Measurements from ENCODE around the gene TSSC4.

Gene TSSC4

GRCh38 chr11:2374456-2375201 lies 25.9 kb upstream of the TSSC4 start:
- no peak overlapping the region for H3K27ac ChIP-seq
- H3K4me1 ChIP-seq (ENCODE audit: control insufficient read depth in 1 of 2, insufficient read depth in 1 of 2, low read depth in 1 of 2, low read length in 1 of 2): peaks cover 6 to 9% of the 10 kb centered on the region in 2 experiments
- H3K4me3 ChIP-seq (ENCODE audit: low read depth in 1 of 2, low read length in 1 of 2): no peak overlapping the region
- H3K36me3 ChIP-seq: no peaks in the 10 kb centered on the region
- H3K9me3 ChIP-seq: no peaks in the 10 kb centered on the region
- H3K27me3 ChIP-seq: peaks cover 41% of the 10 kb centered on the region
- no peak for TF ChIP-seq CTCF (IDR thresholded peaks at IDR 0.05)

- peaks cover 46% of the 10 kb centered on the region for H3K27me3 ChIP-seq
- H3K36me3 ChIP-seq: no peaks in the 10 kb centered on the region
- no peak overlapping the region for H3K4me3 ChIP-seq (ENCODE audit: low read depth in 1 of 2, low read length in 1 of 2)
- no peak overlapping the region for H3K27ac ChIP-seq
- no peaks in the 10 kb centered on the region for H3K9me3 ChIP-seq
- H3K4me1 ChIP-seq (ENCODE audit: control insufficient read depth in 1 of 2, insufficient read depth in 1 of 2, low read depth in 1 of 2, low read length in 1 of 2): peaks cover 6 to 9% of the 10 kb centered on the region in 2 experiments
- TF ChIP-seq CTCF (IDR thresholded peaks at IDR 0.05): no peak
These were observed 25.2 kb upstream of the TSSC4 start for GRCh38 chr11:2375341-2375853.

- H3K27me3 ChIP-seq: peaks cover 53% of the 10 kb centered on the region
- peaks cover 6 to 9% of the 10 kb centered on the region in 2 experiments for H3K4me1 ChIP-seq (ENCODE audit: control insufficient read depth in 1 of 2, insufficient read depth in 1 of 2, low read depth in 1 of 2, low read length in 1 of 2)
- no peak overlapping the region for H3K27ac ChIP-seq
- no peaks in the 10 kb centered on the region for H3K36me3 ChIP-seq
- H3K4me3 ChIP-seq (ENCODE audit: low read depth in 1 of 2, low read length in 1 of 2): no peak overlapping the region
- no peaks in the 10 kb centered on the region for H3K9me3 ChIP-seq
- no peak for TF ChIP-seq CTCF (IDR thresholded peaks at IDR 0.05)
These were observed 24.5 kb upstream of the TSSC4 start for GRCh38 chr11:2375964-2376551.

- no peak for TF ChIP-seq CTCF (IDR thresholded peaks at IDR 0.05)
- Histone ChIP-seq H3K27me3 (peaks cover 54% of the 10 kb centered on the region), H3K36me3 (no peaks in the 10 kb centered on the region), H3K4me3 (ENCODE audit: low read depth in 1 of 2, low read length in 1 of 2) (peak within 1 kb of the TSS; percentile 25 to 40), H3K27ac (no peak within 1 kb of the TSS), H3K9me3 (no peaks in the 10 kb centered on the region), H3K4me1 (ENCODE audit: control insufficient read depth in 1 of 2, insufficient read depth in 1 of 2, low read depth in 1 of 2, low read length in 1 of 2) (peaks cover 6 to 9% of the 10 kb centered on the region in 2 experiments)
These were observed 23.6 kb upstream of the TSSC4 start, which contains the start of gene CD81 for GRCh38 chr11:2376751-2377451. Gene CD81 (plus strand): TSS chr11:2377310. CDS start chr11:2377550, 240 bp downstream.

GRCh38 chr11:2377511-2378443 lies 22.8 kb upstream of the TSSC4 start:
- H3K4me3 ChIP-seq (ENCODE audit: low read depth in 1 of 2, low read length in 1 of 2): peak overlapping the region; percentile 25 to 40
- TF ChIP-seq CTCF (IDR thresholded peaks at IDR 0.05): no peak
- H3K36me3 ChIP-seq: no peaks in the 10 kb centered on the region
- no peaks in the 10 kb centered on the region for H3K9me3 ChIP-seq
- H3K27ac ChIP-seq: no peak overlapping the region
- H3K27me3 ChIP-seq: peaks cover 54% of the 10 kb centered on the region
- peaks cover 6 to 9% of the 10 kb centered on the region in 2 experiments for H3K4me1 ChIP-seq (ENCODE audit: control insufficient read depth in 1 of 2, insufficient read depth in 1 of 2, low read depth in 1 of 2, low read length in 1 of 2)

Data from neutrophil (primary cell).